ENCODE measurements around the gene FGF14.

The FGF14 gene

DNA sequence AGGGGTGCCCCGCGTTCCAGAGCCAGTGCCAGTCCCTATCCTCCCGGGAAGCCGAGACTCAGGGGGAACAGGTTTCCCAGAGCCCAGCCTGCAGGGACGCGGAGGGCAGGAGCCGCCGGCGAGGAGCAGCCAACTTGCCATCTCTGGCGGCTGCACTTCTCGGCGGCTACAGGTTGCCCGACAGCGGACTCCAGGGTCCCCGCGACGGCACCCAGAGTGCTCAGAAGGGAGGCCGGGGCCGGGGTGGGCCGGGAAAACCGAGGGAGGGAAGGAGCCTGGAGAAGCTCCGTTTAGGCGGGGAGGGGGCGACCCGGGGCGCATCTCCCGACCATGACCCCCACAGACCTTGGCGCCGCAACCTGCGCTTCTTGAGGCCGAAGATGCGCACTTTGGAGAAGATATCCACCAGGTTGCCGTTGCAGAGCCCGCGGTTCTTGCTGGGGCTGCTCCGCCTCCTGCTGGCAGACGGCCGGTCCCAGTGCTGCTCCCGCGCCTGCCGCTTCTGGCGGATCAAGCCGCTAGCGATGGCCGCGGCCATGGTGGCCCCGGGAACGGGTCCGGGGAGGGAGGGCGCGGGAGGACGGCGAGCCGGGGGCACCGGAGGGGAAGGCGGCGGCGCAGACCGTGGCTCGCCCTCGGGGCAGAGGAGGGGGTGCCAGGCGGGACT lies 485.6 kb downstream of the FGF14 start:
- DNase-seq: peak; percentile 69

DNA sequence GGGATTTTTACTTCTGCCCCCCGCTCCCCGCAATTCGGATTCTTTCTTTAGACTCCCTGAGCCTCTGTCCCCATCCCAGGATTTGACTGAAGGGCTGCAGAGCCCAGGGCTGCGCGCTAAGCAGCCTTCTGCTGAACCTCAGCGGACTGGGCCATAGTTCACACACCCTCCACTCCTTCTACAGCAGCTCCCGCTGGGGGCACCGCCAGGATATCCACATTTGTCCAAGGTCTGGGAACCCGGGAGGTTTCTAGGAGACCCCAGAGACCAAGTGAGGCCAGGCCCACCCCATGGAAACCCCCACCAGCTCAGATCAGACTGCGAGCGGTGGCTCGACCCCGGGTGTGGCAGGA lies 486.1 kb downstream of the FGF14 start:
- peak; percentile 92 for DNase-seq

DNA sequence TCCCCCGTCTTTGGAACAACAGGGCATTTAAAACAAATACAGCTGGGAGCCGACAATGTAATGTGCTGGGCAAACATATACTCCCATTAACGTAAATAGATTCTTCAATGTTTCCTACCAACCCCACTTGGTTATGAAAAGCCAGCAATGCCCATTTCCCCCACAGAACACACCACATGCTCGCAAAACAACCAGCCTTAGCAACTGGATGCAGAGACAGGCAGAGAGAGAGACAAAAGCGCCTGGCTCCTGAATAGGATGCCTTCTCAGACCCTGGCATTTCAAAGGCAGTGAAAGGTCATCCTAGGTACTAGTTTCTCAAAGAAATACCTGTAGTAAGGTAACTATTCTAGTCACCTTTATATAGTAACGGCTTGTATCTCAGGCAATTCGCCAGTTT lies 486.5 kb downstream of the FGF14 start:
- peak; percentile 92 for DNase-seq

DNA sequence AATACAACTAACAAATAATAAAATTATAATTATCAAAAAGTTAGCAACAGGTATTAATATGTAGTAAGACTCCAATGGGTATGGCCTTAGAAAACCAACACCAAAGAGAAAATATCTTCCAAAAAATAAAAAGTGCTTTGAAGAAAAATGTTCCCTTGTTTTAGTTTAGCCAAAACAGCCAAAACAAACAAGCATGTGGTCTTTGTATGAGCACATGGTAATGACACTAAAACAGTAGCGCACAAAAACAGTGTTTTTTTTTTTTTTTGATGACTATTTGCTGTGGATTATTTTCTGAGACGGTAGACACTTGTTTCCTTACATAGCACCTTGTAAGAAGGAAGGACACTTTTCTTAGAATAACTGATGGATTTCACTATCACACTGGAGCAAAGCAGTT lies 490.1 kb downstream of the FGF14 start:
- DNase-seq: peak; percentile 76

DNA sequence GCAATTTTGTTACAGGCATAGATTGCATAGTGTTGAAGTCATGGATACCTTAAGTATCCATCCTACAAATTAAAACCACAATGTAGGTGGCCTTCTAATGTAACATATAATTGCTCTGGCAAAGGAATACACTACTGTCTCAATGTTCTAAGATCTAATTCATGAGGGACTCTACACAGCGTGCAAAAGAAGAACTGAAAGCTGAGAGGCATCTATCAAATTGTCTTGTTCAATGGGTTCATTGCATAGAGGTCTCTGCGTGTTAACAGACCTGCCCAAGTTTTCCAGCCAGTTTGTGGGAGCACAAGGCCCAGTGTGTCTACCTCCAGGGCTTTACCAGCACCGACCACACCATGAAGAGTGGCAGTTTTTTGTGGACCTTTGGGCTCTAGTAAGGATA lies 498.0 kb downstream of the FGF14 start:
- no peak for DNase-seq

DNA sequence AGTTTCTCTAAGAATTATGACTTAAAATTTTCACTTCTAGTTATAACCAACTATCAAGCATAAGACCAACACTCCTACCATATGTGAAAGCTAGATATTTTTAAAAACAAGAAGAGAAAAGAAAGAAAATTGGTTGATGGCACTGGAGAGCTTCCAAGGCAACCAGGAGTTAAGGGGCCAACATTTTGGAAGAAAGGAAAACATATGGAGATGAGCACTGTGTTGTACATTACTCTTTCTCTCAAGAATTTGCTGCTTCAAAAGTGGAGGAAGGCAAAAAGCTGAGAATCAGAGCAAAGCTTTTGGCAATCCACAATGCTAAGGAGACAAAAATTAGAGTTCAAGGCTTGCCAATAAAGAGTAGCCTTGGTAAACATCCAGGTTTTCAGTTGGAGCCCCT lies 503.2 kb downstream of the FGF14 start:
- DNase-seq: no peak

DNA sequence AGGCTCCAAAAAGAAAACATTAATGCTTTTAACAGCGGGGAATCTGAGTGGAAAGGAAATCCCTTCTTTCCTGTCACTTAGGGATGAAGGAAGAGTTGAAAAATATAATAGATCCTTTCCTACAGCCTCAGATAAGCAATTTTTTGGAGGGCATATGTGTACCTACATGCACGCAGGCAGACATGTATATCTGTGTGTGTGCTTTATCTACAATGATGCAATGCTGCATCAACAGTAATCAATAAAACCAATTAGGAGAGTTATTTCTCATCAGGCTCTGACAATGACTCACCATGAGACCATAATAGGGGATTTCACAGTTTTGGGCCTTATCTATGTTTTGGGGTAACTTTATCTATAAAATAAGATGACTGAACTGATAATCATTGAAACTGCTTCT lies 505.3 kb downstream of the FGF14 start:
- DNase-seq: no peak

DNA sequence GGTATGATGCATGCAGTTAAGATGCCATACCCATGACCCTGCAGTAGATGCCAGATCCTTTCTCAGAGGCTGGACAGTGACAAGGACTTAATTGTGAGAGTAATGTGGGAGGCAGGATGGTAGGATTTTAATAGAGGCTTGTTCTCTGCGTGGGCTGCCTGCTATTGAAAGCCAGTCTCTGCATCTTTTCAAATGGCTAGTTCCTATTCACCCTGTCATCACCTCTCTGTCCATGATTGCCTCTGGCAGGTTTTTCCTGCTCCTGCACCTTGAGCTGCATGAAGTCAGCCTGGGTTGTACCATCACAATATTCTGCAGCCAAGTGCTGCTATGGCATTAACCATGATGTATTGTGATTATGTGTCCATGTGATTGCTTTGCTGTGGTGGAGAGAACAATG lies 508.8 kb downstream of the FGF14 start:
- no peak for DNase-seq

DNA sequence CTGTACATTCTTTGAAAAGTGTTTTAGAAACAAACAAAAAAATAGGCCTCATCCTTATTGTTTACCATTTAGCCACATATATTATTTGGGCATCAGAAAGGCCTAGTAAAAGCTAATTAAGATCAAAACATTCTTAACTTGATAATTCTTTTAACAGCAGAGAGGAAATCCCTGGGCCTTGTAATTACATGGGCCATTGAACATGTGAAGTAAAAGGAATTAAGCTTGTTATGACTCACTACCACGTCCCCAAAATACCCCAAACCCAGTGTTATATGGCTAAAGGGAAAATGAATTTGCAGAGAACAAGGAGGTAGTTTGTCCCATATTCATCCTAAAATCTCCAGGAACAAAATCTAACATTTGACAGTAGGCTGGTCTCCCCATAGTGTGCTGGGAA lies 509.6 kb downstream of the FGF14 start:
- no peak for DNase-seq

DNA sequence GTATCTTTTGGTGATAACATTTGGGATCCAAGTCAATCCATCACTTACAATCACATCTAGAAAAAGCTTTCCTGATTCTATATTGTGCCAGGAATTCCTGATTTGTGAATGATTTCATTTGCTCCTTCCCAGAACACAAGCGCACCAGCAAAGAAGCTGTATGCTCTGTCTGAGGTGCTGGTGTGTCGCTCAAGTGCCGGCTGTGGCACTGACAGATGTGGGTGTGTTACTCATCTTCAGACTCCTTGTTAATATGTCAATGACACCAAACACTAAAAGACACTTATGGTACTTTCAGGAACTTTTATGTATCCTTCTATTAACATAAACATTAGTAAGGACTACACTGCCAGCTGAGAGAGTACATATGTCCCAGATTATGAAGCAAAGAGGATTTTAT lies 520.3 kb downstream of the FGF14 start:
- no peak for DNase-seq

DNA sequence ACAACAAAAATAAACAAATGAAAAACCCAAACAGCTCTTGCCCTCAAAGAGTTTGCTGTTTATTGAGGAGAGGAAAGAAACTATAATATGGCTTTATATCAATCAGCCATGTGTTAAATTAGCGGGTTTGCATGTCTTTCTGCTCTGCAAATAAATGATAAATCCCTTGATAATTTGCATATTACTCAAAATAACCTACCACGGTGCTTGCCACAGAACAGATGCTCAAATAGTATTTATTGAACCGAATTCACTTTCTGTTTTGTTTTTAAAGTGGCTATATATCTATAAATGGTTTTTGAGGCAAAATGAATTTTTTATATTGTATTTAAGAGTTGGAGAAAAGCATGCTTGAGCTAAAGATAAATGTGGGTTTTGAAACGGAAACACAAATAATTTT lies 521.3 kb downstream of the FGF14 start:
- no peak for DNase-seq

DNA sequence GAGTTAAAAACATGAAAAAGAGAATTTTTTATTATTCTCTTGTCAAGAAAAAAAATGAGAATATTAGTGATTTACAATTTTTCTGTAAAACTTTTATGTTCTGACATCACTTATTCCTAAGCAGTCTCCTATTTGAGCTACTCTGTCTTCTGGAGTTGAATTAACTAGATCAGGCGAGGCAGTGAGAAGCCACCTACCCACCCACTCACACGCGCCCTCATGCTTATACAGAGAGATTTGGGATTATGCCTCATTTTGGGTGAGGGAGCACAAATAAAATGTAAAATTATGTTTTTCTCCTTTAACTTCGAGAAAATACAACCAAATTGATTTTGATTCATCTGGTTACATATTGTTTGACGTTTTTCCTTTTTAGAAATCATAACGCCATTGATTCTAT lies 524.9 kb downstream of the FGF14 start:
- DNase-seq: no peak

DNA sequence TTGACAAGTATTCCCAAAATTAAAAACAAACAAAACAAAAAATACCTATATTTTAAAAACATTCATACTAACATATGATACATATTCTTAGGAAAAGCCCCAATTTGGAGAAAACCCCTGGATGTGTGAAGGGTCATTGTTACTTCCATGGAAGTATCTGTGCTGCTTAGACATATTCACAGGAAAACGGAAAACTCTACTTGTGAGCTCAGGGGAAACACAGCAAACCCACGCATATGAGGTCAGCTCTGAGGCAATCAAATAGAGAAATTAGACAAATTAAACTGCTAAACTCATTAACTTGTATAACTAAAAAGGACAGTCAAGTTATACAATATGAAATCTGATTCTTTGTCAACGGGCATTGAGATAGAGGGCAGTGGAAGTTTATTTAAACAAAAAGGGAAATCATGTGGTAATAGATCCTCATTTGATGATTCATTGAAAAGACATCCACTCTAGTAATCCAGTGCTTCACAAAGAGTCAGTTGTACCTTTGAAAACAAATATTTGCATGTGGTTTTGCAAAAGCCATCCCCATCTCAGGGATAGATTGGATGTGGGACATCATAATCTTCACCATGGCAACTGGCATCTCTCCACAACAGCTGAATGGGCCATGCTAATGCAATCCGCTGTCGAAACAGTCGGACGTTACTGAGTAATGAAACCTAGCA lies 526.0 kb downstream of the FGF14 start:
- DNase-seq: peak; percentile 66

DNA sequence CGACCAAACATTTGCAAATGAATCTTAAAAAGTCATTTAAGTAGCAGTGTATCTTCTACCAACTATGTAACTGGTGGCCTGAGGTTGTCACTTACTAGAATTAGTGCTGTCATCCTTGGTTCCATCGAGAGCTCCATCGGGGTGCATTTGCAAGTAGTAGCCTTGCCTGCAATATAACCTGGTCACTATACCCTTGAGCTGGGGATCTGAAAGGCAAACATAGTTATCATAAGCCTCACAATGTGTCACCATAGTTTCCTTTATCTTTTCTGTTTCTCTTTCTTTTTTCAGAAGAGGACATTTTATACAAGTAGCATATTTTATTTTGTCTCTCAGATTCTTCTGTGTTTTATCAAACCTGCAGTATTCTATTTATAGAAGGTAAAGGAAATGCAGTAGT lies 526.8 kb downstream of the FGF14 start:
- no peak for DNase-seq

DNA sequence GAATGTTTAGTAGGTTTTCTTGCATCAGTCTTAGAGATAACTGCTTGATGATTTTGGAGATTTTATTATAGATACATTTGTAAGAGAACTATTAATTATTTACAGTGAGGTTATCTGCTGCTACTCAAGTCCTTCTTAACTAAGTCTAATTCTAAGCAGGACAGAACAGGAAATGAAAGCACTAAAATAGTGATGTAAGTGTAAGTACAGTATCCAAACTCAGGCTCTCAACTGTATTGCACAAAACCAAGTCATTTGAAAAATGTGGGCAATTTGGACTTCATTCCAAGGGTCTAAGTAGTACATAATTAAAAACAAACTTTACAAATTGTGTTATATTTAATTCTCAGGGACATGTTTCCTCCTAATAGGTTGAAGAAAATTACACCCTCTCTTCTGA lies 532.3 kb downstream of the FGF14 start:
- no peak for DNase-seq

DNA sequence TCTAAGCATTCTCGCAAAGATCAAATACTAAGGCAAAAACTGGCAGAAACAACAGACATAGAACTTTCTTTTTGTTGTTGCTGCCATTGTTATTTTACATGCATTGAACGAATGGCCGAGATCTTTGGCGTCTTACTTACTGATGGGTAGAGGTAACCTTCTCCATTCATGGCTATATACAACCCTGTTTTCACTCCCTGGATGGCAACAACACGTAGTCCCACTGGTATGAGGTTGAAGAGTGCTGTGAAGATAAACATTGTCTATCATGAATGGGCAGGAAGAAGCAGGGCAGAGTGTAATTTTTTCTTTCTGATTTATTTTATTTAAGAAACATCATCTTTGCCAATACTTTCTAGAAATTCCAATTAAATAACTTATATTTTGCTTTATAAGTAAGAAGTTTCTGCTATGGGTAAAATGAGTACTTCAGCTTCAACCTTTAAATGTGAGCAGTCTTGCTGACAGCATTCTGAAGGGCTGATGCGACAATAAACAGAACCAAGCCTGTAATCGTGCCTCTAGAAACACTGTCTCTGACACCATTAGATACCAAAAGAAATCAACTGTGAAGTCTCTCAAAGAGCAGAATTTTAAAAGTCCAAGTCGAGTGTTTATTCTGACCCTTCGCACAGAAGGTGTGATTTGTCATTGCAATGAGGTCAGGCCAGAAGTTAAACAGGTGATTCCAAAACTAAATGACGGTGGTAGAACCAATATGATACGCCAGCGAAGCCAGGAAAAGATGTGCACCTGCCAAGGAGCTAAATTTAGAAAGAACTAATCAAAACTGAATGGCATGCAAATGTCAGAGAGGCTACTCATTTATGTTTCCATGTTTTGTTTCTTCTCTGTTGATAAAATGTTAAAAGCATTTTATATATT lies 533.0 kb downstream of the FGF14 start:
- no peak for DNase-seq

DNA sequence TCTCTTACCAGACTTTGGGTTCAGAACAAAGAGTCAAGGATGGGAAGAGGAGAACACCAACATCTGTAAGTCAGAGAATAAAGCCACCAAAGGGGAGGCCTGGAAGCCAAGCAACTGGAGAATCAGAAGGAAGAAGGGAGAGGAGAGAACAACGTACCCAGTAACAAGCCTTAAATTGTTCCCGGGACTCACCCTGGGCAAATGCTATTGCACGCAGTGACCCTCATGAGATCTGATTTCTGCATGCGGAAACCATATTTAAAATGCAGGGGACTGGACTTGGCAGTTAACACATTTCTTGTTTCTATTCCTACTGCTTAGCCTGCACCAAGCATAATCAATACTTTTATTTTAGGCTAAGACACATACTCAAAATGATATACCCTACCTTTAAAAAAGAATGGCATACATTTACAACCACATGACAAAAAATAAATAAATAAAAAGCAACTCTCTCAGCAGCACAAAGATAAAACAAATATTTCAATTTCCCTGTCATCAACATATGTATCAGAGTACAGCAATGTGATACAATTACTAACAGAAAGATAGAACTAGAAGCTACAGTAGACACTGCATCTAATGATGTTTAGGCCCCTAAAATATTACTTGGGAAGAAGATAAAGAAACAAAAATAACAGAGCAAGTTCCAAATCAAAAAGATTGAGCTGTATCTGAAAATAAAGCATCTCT lies 534.8 kb downstream of the FGF14 start:
- no peak for DNase-seq

DNA sequence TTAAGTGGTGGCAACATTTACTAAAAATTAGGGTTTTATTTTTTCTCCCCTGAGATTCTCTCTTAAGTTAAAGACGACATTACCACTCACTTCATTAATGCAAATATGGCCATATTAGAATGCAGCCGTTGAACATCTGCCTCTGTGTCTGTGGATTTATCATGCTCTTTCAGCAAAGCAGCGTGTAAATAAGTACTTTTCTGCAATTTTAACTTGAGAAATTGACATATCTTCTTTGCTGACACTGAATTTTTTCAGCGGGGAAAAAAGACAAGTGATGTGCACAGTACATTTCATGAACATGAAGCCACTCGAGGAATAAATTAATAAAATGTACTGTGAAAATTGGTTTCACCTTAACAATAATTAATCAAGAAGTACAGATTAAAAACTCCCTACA lies 543.0 kb downstream of the FGF14 start:
- DNase-seq: no peak

DNA sequence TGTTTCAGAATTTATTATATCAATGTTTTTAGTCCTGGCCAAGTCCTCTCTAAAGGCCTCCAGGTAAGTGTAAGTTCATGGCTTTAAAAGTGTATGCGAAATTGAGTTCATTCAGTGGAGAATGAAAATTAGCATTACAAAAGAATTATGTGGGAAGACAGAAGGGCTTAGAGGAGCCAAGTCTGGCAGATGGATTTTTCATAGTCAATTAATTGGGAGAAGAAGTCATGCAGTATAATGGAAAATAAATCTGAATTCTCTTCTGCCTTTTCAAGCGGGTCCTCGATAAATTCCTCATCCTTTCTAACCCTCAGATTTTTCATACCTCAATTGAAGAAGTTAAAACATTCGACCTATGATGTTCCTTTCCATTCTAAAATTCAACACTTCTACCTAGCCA lies 555.1 kb downstream of the FGF14 start:
- DNase-seq: no peak

DNA sequence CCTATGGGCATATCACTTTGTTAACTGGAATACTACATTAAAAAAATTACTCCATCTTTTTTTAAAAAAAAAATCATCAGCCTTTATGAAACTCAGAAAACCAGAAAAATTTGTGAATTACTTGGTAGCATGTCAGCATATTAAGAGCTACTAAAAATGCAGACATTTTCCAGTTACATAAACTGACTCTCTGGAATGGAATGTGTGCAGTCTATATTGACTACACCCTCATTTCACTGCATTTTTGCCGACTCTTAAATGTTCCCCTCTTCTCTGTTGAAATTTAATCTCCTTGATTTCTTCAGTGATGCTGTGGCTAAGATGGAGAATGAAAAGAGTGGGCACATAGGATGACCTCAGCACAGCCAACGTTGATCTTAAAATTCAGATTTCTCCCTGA lies 555.6 kb downstream of the FGF14 start:
- DNase-seq: no peak

DNA sequence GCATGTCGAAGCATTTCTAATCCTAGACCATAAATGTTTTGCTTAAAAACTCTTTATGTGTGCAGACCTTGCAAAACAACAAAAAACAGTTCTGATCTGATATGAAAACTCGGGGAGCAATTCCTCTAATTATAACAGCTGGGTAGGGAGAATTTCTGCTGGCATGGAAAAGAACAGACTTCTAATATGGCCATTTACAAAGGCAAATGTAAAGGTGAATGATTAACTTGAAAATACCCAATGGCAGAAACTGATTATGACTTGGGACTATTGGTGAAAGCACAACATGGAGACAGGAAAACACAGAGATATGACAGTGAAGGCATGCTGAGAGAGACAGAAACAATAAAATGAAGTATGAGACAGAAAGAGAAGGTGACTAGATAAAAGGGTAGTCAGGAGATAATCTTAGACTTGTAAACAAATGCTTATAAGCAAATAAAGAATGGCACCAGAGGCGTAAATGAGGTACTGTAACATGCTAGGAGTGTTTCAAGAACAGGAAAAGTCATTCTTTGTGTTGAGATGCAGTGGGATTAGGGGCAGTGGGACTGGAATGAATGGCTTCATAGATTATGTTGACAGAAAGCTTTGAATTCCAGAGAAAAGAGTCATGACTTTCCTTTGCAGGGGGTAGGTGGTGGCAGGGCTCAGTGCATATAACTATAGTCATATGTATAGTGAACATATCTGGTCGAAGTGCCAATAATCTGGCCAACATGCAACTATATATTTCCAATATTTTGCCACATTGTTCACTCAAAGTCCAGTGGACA lies 556.4 kb downstream of the FGF14 start:
- DNase-seq: no peak

DNA sequence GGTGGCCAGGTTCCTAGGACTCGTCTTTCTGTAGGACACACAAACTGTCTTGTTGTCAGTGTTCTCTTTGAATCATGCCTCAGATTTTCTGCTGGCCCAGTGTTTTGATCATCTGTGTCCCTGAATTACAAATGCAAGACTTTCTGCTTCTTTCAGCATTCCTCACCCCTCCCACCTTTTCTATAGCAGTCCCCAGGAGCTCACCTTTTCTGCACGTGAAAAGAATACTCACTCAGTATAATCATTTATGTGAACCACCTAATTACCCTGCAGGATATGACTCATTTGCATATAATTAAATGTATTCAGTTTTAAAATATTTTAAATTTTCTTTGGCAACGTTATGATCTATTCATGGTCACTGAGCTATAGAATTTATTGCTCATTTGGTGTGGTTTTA lies 560.1 kb downstream of the FGF14 start:
- DNase-seq: no peak

DNA sequence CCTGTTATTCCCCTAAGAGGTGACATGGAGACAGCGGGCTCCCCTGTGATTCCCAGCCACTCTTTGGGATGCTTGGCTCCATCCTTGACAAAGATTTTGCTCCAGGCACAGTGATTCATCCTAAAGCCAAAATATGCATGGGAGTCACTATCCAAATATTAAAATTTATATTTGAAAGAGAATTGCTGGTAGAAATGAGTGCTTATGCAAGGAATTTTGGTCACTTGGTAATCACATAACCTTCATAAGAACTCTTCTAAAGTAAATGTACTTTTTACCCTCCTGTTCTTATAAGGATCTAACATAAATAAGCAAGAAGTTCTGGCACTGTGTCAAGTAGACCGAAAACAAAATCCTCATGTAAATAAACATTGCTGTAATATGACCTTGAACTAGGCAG lies 563.5 kb downstream of the FGF14 start:
- peak; percentile 77 for DNase-seq

Data from DMS79 treated with DMSO at 0.1 percent for 48 hours (cell line).